K562 (cell line): ENCODE data around the gene CDH12. TPM values are rescaled to one million over a fixed set of nuclear protein-coding genes. Genes with fewer than 3 reads are reported as not detected.

Experiments
- ATAC-seq: fragments of 200-7000 bp; cut with Tn5 transposase; 3 replicates; pipeline ENCODE4 v1.9.1; 2020; ENCODE audit warnings: moderate library complexity
- BruUV-seq: library from RNA; stranded (reverse); fragments of 400-500 nt; replicated peaks from 2 replicates; lab custom pipeline; 2021; lab: Mats Ljungman, UMichigan
- CTCF ChIA-PET: fragments of 300-600 bp; formaldehyde crosslinking; extraction: SDS; loops from one replicate; lab custom pipeline; 2021; ENCODE audit warnings: low intra/inter-chr PET ratio; lab: Yijun Ruan, JAX
- POLR2A ChIA-PET: fragments of 300-600, 350-650 bp; sonication (Branson Sonifier 250); formaldehyde crosslinking; extraction: SDS; loops from one replicate; lab custom pipeline; 2021; ENCODE audit warnings: antibody characterized with exemption, inconsistent platforms; lab: Yijun Ruan, JAX
- DNase-seq, 4 experiments: peaks; one replicate each; pipeline versions ENCODE4 v3.0.0 to v3.0.0-alpha.2; 2011 to 2018; ENCODE audit warnings: low spot score in 3 of 4, mixed read lengths in 3 of 4; ENCODE audit errors: extremely low read depth in 1 of 4
- FAIRE-seq: peaks from 2 replicates; lab custom pipeline; 2011; peaks lifted over from hg19 to GRCh38; lab: Jason Lieb, UNC
- H2AFZ ChIP-seq: 2 replicates; pipeline ENCODE4 v1.6.0; 2011; ENCODE audit warnings: low read depth, low read length, control low read depth, inconsistent platforms
- H3K27ac ChIP-seq: fragments of 200-600 bp; 3 replicates; pipeline ENCODE4 v1.8.0; 2011; ENCODE audit warnings: low read depth, mild to moderate bottlenecking, control low read depth, inconsistent platforms, low read length, moderate library complexity, mixed read lengths; ENCODE audit errors: extremely low read depth
- H3K27me3 ChIP-seq, 2 experiments: fragments of 300-600 bp in 1 of 2; 2 replicates in 1 of 2; 3 replicates in 1 of 2; pipeline versions ENCODE4 v1.6.0 to v1.8.0; 2011; ENCODE audit warnings: inconsistent platforms in 2 of 2, low read length in 2 of 2, mild to moderate bottlenecking in 1 of 2, mixed read lengths in 1 of 2, moderate library complexity in 1 of 2; ENCODE audit not compliant: control insufficient read depth in 2 of 2, insufficient read depth in 2 of 2
- H3K36me3 ChIP-seq: fragments of 300-600 bp; 3 replicates; pipeline ENCODE4 v1.8.0; 2011; ENCODE audit warnings: mild to moderate bottlenecking, low read length, inconsistent platforms; ENCODE audit not compliant: control insufficient read depth, insufficient read depth
- H3K4me1 ChIP-seq, 2 experiments: fragments of 200-600 bp in 1 of 2; replicated peaks in 1 of 2; 2 replicates in 1 of 2; 3 replicates in 1 of 2; pipeline versions ENCODE4 v1.5.1 to v1.8.0; 2011; ENCODE audit warnings: inconsistent platforms in 2 of 2, low read length in 2 of 2, mild to moderate bottlenecking in 1 of 2, mixed read lengths in 1 of 2, moderate library complexity in 1 of 2; ENCODE audit not compliant: control insufficient read depth in 2 of 2, insufficient read depth in 2 of 2
- H3K4me2 ChIP-seq: 2 replicates; pipeline ENCODE4 v1.6.1; 2011; ENCODE audit warnings: low read length, control low read depth, inconsistent platforms, mixed read lengths; ENCODE audit not compliant: insufficient read depth
- H3K4me3 ChIP-seq: fragments of 200-600 bp; sonication (generic), shearing (Covaris generic); 2 replicates; pipeline ENCODE4 v1.5.1; 2016; ENCODE audit warnings: control low read depth, inconsistent platforms
- H3K79me2 ChIP-seq: fragments of 200-600 bp; 3 replicates; pipeline ENCODE4 v1.8.0; 2011; ENCODE audit warnings: low read length, inconsistent platforms; ENCODE audit not compliant: control insufficient read depth, insufficient read depth
- H3K9ac ChIP-seq, 2 experiments: 2 replicates each; pipeline versions ENCODE4 v1.6.0 to v1.6.1; 2011; ENCODE audit warnings: low read depth in 2 of 2, low read length in 2 of 2, control low read depth in 1 of 2, inconsistent platforms in 1 of 2, mild to moderate bottlenecking in 1 of 2, mixed read lengths in 1 of 2; ENCODE audit not compliant: insufficient read depth in 1 of 2
- H3K9me1 ChIP-seq: one replicate; pipeline ENCODE4 v1.6.0; 2011; ENCODE audit warnings: inconsistent platforms, mild to moderate bottlenecking, low read length, moderate library complexity; ENCODE audit not compliant: control insufficient read depth, insufficient read depth
- H3K9me3 ChIP-seq: replicated peaks from 2 replicates; pipeline ENCODE4 v1.5.1; 2011; ENCODE audit warnings: low read depth, low read length, inconsistent platforms; ENCODE audit not compliant: control insufficient read depth, insufficient read depth
- H4K20me1 ChIP-seq: replicated peaks from 2 replicates; pipeline ENCODE4 v1.6.1; 2011; ENCODE audit warnings: low read length, inconsistent platforms, mixed read lengths; ENCODE audit not compliant: control insufficient read depth, insufficient read depth
- ADNP ChIP-seq: fragments of 200-800 bp; sonication (Bioruptor generic); IDR thresholded peaks from 2 replicates; pipeline ENCODE4 v1.6.1; 2016; ENCODE audit warnings: missing genetic modification characterization, missing compliant biosample characterization
- ILK ChIP-seq: fragments of 450-650 bp; IDR thresholded peaks from 2 replicates; pipeline ENCODE4 v1.6.1; 2016; ENCODE audit warnings: missing genetic modification characterization, low read depth, mild to moderate bottlenecking, missing compliant biosample characterization, moderate library complexity, borderline replicate concordance
- RAD21 ChIP-seq, 2 experiments: fragments of 250-450 bp in 1 of 2; fragments of 450-650 bp in 1 of 2; sonication (Bioruptor Pico) in 1 of 2; formaldehyde crosslinking in 1 of 2; IDR thresholded peaks in 1 of 2; conservative IDR thresholded peaks in 1 of 2; 2 replicates each; pipeline versions ENCODE4 v1.4.0 to v1.8.0; 2020 to 2022; ENCODE audit warnings: mild to moderate bottlenecking in 2 of 2, moderate library complexity in 1 of 2
- WGBS: fragments of 100-300 bp; shearing (Covaris generic); methylation state at CpG from one replicate; pipeline ENCODE4 v1.1.6; 2016; ENCODE audit warnings: low coverage, mixed read lengths; ENCODE audit not compliant: insufficient coverage; ENCODE audit errors: missing lambda C conversion rate; 5-methylcytosine and 5-hydroxymethylcytosine counted together
- in situ Hi-C: fragments of 300-500 bp; cut with MboI; formaldehyde crosslinking; loops from 4 replicates; pipeline ENCODE4 v1.15.0; 2018; ENCODE audit warnings: inconsistent platforms, mixed read lengths
- intact Hi-C: fragments of 100-400 bp; cut with micrococcal nuclease; formaldehyde crosslinking; loops from 2 replicates; pipeline ENCODE4 v1.14.2; 2022
- polyA plus RNA-seq, 8 experiments: library from polyadenylated mRNA; depleted of rRNA in 4 of 8; stranded (reverse) in 5 of 8; unstranded in 3 of 8; fragments of >200 nt; fragmentation: Nextera tagmentation in 2 of 8; fragmentation: Illumina TruSeq in 1 of 8; extraction: Ambion mirVana in 2 of 8; extraction: Trizol in 1 of 8; gene quantifications; 2 replicates each; pipeline versions ENCODE4 v1.2.1 to v1.2.3, GENCODE V29; 2011 to 2014; ENCODE audit warnings: inconsistent platforms in 1 of 8, missing spikeins in 1 of 8
- total RNA-seq, 7 experiments: library from RNA; depleted of rRNA in 6 of 7; stranded (reverse); fragments of >200 nt in 6 of 7; fragmentation: Illumina TruSeq in 2 of 7; extraction: Trizol in 2 of 7; gene quantifications; 2 replicates each; pipeline versions ENCODE4 v1.2.1 to v1.2.3, GENCODE V29; 2011 to 2021; ENCODE audit warnings: low replicate concordance in 1 of 7
- TF ChIP-seq, protein P1 (sequence below), 3 experiments: IDR thresholded peaks in 2 of 3; conservative IDR thresholded peaks in 1 of 3; 2 replicates each; pipeline ENCODE4 v1.5.1; 2011 to 2012; ENCODE audit warnings: low read length in 3 of 3, mild to moderate bottlenecking in 3 of 3, control low read depth in 2 of 3, improper control_type of control experiment in 1 of 3, inconsistent platforms in 1 of 3, low read depth in 1 of 3, mixed read lengths in 1 of 3, moderate library complexity in 1 of 3; ENCODE audit not compliant: insufficient read depth in 2 of 3
- TF ChIP-seq, protein P2 (sequence below), 2 experiments: fragments of 450-650 bp; formaldehyde crosslinking in 1 of 2; IDR thresholded peaks; 2 replicates each; pipeline versions ENCODE4 v1.4.0 to v1.6.1; 2014 to 2020; ENCODE audit warnings: mild to moderate bottlenecking in 2 of 2, borderline replicate concordance in 1 of 2, low read depth in 1 of 2
- TF ChIP-seq, protein P3 (sequence below): sonication (generic); IDR thresholded peaks from 2 replicates; pipeline ENCODE4 v1.6.1; 2016

The CDH12 gene
- total and polyA plus RNA-seq, 9 of the 15 experiments (the other 6 are each of a cell fraction or from before 2014, with no cell fraction given), result 0.03 to 1.7 (median 0.37) TPM

DNA sequence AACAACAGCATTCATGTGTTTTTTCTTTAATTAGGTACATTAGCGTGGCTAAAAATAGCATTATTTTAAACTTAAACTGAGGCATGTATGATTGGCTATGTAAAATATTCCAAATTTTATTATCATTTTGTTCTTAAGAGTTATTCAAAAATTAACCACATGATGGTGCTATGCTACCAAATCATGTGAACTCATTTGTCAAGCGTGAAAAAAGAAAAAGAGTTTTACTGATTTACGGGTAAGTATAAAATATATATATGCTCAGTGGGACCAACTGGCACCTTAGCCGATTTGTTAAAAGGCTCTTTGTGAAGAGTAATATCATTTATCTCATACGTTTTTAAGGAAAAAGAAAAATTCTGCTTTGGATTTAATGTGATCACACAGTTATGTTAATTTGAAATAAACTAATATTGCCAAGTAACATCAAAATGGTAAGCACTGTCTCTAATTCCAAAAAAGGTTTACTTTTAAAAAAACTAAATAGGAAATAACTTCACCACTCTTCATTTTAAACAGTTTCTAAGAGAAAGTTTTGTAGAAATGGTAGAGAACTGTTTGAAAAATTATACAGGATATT lies 1042.3 kb downstream of the CDH12 start:
- POLR2A ChIA-PET, result interaction anchor here (0.7 kb wide), 1 partner anchor 382 kb away, joined by 3 read pairs; no protein-coding TSS in a partner anchor
- H3K9ac ChIP-seq, result no peak overlapping the region
- H2AFZ ChIP-seq, result no peak overlapping the region
- no peaks in the 10 kb centered on the region for H4K20me1 ChIP-seq
- DNase-seq, result peak in 3 of 4 experiments; percentile 3 to 10 (median 4)
- in situ Hi-C loops (no loop called here), intact Hi-C loops (no loop called here)
- no peak for ATAC-seq
- no peak overlapping the region for H3K4me2 ChIP-seq
- no TSS peak for BruUV-seq
- FAIRE-seq, result no peak
- no peaks in the 10 kb centered on the region for H3K27me3 ChIP-seq
- no peak overlapping the region for H3K27ac ChIP-seq
- no peaks in the 10 kb centered on the region for H3K79me2 ChIP-seq
- no peaks in the 10 kb centered on the region for H3K4me1 ChIP-seq
- no peaks in the 10 kb centered on the region for H3K36me3 ChIP-seq
- 3% methylated on average over 5 of the region's 5 CpGs for WGBS
- TF ChIP-seq ILK (tag), result no peak
- no peak for TF ChIP-seq ADNP (tag)
- TF ChIP-seq, protein P1, sequence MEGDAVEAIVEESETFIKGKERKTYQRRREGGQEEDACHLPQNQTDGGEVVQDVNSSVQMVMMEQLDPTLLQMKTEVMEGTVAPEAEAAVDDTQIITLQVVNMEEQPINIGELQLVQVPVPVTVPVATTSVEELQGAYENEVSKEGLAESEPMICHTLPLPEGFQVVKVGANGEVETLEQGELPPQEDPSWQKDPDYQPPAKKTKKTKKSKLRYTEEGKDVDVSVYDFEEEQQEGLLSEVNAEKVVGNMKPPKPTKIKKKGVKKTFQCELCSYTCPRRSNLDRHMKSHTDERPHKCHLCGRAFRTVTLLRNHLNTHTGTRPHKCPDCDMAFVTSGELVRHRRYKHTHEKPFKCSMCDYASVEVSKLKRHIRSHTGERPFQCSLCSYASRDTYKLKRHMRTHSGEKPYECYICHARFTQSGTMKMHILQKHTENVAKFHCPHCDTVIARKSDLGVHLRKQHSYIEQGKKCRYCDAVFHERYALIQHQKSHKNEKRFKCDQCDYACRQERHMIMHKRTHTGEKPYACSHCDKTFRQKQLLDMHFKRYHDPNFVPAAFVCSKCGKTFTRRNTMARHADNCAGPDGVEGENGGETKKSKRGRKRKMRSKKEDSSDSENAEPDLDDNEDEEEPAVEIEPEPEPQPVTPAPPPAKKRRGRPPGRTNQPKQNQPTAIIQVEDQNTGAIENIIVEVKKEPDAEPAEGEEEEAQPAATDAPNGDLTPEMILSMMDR (IDR thresholded peaks at IDR 0.05 in 2 of 3, conservative IDR thresholded peaks at IDR 0.05 in 1 of 3; ENCODE audit: insufficient read depth in 2 of 3, low read depth in 1 of 3, low read length in 3 of 3), result peak in 1 of 3 experiments; percentile 46; a peak in 2 of 6 replicates
- TF ChIP-seq, protein P2, sequence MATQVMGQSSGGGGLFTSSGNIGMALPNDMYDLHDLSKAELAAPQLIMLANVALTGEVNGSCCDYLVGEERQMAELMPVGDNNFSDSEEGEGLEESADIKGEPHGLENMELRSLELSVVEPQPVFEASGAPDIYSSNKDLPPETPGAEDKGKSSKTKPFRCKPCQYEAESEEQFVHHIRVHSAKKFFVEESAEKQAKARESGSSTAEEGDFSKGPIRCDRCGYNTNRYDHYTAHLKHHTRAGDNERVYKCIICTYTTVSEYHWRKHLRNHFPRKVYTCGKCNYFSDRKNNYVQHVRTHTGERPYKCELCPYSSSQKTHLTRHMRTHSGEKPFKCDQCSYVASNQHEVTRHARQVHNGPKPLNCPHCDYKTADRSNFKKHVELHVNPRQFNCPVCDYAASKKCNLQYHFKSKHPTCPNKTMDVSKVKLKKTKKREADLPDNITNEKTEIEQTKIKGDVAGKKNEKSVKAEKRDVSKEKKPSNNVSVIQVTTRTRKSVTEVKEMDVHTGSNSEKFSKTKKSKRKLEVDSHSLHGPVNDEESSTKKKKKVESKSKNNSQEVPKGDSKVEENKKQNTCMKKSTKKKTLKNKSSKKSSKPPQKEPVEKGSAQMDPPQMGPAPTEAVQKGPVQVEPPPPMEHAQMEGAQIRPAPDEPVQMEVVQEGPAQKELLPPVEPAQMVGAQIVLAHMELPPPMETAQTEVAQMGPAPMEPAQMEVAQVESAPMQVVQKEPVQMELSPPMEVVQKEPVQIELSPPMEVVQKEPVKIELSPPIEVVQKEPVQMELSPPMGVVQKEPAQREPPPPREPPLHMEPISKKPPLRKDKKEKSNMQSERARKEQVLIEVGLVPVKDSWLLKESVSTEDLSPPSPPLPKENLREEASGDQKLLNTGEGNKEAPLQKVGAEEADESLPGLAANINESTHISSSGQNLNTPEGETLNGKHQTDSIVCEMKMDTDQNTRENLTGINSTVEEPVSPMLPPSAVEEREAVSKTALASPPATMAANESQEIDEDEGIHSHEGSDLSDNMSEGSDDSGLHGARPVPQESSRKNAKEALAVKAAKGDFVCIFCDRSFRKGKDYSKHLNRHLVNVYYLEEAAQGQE (IDR thresholded peaks at IDR 0.05; ENCODE audit: borderline replicate concordance), result peak; percentile 17; the same call in 1 of the 2 replicates
- TF ChIP-seq, protein P2 (CRISPR knock-in tag; IDR thresholded peaks at IDR 0.05; ENCODE audit: low read depth), result no peak
- TF ChIP-seq, protein P3, sequence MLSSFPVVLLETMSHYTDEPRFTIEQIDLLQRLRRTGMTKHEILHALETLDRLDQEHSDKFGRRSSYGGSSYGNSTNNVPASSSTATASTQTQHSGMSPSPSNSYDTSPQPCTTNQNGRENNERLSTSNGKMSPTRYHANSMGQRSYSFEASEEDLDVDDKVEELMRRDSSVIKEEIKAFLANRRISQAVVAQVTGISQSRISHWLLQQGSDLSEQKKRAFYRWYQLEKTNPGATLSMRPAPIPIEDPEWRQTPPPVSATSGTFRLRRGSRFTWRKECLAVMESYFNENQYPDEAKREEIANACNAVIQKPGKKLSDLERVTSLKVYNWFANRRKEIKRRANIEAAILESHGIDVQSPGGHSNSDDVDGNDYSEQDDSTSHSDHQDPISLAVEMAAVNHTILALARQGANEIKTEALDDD, result no peak
- peak; percentile 53 to 68 for TF ChIP-seq RAD21 (CRISPR knock-in tag; conservative IDR thresholded peaks at IDR 0.05 in 1 of 2, IDR thresholded peaks at IDR 0.05 in 1 of 2)
- no peaks in the 10 kb centered on the region for H3K9me1 ChIP-seq
- no peaks in the 10 kb centered on the region for H3K9me3 ChIP-seq
- no peak overlapping the region for H3K4me3 ChIP-seq
- CTCF ChIA-PET, result no interaction called here
